A673 (cell line): Measurements from ENCODE around the gene FXYD3. TPM values are rescaled to one million over a fixed set of nuclear protein-coding genes. Genes with fewer than 3 reads are reported as not detected.

Experiments used
- BruUV-seq: library from RNA; stranded (reverse); fragments of 400-500 nt; replicated peaks from 2 replicates; lab custom pipeline; 2021; lab: Mats Ljungman, UMichigan
- CTCF ChIA-PET: fragments of 300-600 bp; sonication (Branson Sonifier 250); formaldehyde crosslinking; loops from one replicate; lab custom pipeline; 2022; ENCODE audit warnings: antibody characterized with exemption; lab: Charles Lee
- POLR2A ChIA-PET: fragments of 300-600 bp; sonication (Branson Sonifier 250); formaldehyde crosslinking; loops from one replicate; lab custom pipeline; 2022; ENCODE audit warnings: antibody characterized with exemption; ENCODE audit not compliant: low non-redundant PET; lab: Charles Lee
- DNase-seq: peaks from one replicate; pipeline ENCODE4 v3.0.0-alpha.2; 2015; ENCODE audit warnings: low spot score
- H3K27ac ChIP-seq: fragments of 200-600 bp; sonication (generic); 2 replicates; pipeline ENCODE4 v1.5.1; 2016; ENCODE audit warnings: mixed run types, low read depth, mild to moderate bottlenecking, mixed read lengths, antibody characterized with exemption, low read length; ENCODE audit not compliant: poor library complexity, severe bottlenecking
- H3K27me3 ChIP-seq: fragments of 200-600 bp; sonication (generic); replicated peaks from 2 replicates; pipeline ENCODE4 v1.6.1; 2017; ENCODE audit warnings: mixed run types, low read depth, mild to moderate bottlenecking, mixed read lengths, antibody characterized with exemption, low read length; ENCODE audit not compliant: insufficient read depth, poor library complexity
- H3K36me3 ChIP-seq: fragments of 200-600 bp; sonication (generic); 2 replicates; pipeline ENCODE4 v1.6.1; 2016; ENCODE audit warnings: mixed run types, mild to moderate bottlenecking, mixed read lengths, antibody characterized with exemption, low read length; ENCODE audit not compliant: insufficient read depth, poor library complexity, severe bottlenecking
- H3K4me1 ChIP-seq: fragments of 200-600 bp; sonication (generic); 2 replicates; pipeline ENCODE4 v1.6.1; 2017; ENCODE audit warnings: mixed run types, mild to moderate bottlenecking, mixed read lengths, antibody characterized with exemption, low read length; ENCODE audit not compliant: insufficient read depth, poor library complexity, severe bottlenecking
- H3K4me3 ChIP-seq: fragments of 200-600 bp; sonication (generic); 2 replicates; pipeline ENCODE4 v1.5.1; 2016; ENCODE audit warnings: low read depth, mixed run types, mild to moderate bottlenecking, mixed read lengths, low read length; ENCODE audit not compliant: poor library complexity, severe bottlenecking
- H3K9me3 ChIP-seq: fragments of 200-600 bp; sonication (generic); 2 replicates; pipeline ENCODE4 v1.6.1; 2016; ENCODE audit warnings: mixed run types, low read depth, mild to moderate bottlenecking, mixed read lengths, antibody characterized with exemption, low read length; ENCODE audit not compliant: poor library complexity, severe bottlenecking
- EZH2 ChIP-seq: fragments of 200-600 bp; sonication (generic); IDR thresholded peaks from 2 replicates; pipeline ENCODE4 v1.6.1; 2017; ENCODE audit warnings: borderline replicate concordance, low read depth, mild to moderate bottlenecking, mixed read lengths, antibody characterized with exemption, low read length; ENCODE audit not compliant: poor library complexity, severe bottlenecking
- intact Hi-C: fragments of 100-400 bp; cut with micrococcal nuclease; formaldehyde crosslinking; loops from one replicate; pipeline ENCODE4 v1.10.0; 2022; ENCODE audit not compliant: unreplicated experiment
- total RNA-seq: library from RNA; stranded (reverse); gene quantifications from 2 replicates; pipeline ENCODE4 v1.2.3, GENCODE V29; 2021
- TF ChIP-seq, protein P1 (sequence below): fragments of 300-800, 200-600 bp; sonication (generic); conservative IDR thresholded peaks from 2 replicates; pipeline ENCODE4 v1.5.1; 2017; ENCODE audit warnings: low read depth, mild to moderate bottlenecking, antibody characterized with exemption, low read length, moderate library complexity, mixed read lengths

Gene FXYD3
- total RNA-seq, 1 experiment from 2014 or later, result not detected

GRCh38 chr19:35073516-35073915 lies 42.1 kb upstream of the FXYD3 start:
- CTCF ChIA-PET, result no interaction called here
- no TSS peak for BruUV-seq

GRCh38 chr19:35073941-35074340 lies 41.7 kb upstream of the FXYD3 start:
- no peak overlapping the region for H3K4me3 ChIP-seq
- no peaks in the 10 kb centered on the region for H3K4me1 ChIP-seq
- no peak for DNase-seq
- BruUV-seq, result no TSS peak
- intact Hi-C loops, result no loop called here
- no peak for TF ChIP-seq EZH2
- TF ChIP-seq, protein P1, sequence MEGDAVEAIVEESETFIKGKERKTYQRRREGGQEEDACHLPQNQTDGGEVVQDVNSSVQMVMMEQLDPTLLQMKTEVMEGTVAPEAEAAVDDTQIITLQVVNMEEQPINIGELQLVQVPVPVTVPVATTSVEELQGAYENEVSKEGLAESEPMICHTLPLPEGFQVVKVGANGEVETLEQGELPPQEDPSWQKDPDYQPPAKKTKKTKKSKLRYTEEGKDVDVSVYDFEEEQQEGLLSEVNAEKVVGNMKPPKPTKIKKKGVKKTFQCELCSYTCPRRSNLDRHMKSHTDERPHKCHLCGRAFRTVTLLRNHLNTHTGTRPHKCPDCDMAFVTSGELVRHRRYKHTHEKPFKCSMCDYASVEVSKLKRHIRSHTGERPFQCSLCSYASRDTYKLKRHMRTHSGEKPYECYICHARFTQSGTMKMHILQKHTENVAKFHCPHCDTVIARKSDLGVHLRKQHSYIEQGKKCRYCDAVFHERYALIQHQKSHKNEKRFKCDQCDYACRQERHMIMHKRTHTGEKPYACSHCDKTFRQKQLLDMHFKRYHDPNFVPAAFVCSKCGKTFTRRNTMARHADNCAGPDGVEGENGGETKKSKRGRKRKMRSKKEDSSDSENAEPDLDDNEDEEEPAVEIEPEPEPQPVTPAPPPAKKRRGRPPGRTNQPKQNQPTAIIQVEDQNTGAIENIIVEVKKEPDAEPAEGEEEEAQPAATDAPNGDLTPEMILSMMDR, result no peak
- ChIA-PET POLR2A (no interaction called here), CTCF (no interaction called here)
- peaks cover 4% of the 10 kb centered on the region for H3K9me3 ChIP-seq
- H3K36me3 ChIP-seq, result no peaks in the 10 kb centered on the region
- no peaks in the 10 kb centered on the region for H3K27me3 ChIP-seq
- H3K27ac ChIP-seq, result no peak overlapping the region

More at GRCh38 chr19:35073516-35073915, 42.1 kb upstream of the FXYD3 start:
- DNase-seq, result no peak
- intact Hi-C loops, result no loop called here
- POLR2A ChIA-PET, result no interaction called here
- Histone ChIP-seq H3K27ac (no peak overlapping the region), H3K9me3 (peaks cover 4% of the 10 kb centered on the region), H3K4me3 (no peak overlapping the region), H3K27me3 (no peaks in the 10 kb centered on the region), H3K4me1 (no peaks in the 10 kb centered on the region), H3K36me3 (no peaks in the 10 kb centered on the region)
- TF ChIP-seq, protein P1, result no peak
- no peak for TF ChIP-seq EZH2

DNA sequence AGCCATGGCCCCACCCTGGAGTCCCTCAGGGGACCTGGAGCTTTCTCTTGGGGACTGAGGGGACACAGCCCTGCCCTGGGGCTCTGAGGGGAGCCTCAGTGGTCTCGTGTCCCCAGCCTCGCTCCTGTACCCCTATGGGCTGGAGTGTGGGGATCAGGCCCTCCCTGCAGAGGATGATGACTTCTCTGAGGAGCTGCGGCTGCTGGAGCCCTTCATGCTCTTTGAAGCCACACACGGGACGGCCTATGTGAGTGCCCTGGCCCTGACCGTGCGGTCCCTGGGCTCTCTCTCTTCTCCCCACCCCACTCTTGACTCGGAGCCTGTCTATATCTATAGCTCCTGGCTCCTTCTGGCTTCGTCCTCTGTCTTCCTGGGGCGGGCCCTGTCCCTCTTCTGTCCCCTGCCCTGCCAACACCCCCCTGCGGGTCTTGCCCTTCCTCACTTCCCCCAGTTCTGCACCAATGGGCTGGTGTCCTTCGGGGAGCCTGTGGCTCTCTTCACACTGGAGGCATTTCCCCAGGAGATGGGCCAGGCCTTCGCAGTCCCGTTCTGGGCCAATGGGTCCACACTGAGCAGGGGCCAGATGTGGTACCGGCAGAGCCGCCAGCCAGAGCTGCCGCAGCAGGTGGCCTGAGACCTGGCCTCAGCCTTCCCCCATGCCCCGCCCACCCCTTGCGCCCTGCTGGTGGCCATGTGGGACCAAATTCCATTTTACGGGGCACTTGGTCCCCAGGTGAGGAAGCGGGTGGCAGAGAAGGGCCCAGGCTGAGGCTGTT lies 41.0 kb upstream of the FXYD3 start:
- DNase-seq, result no peak
- BruUV-seq, result no TSS peak
- H3K4me3 ChIP-seq, result no peak overlapping the region
- TF ChIP-seq, protein P1, result no peak
- no peak for TF ChIP-seq EZH2
- ChIA-PET CTCF (no interaction called here), POLR2A (no interaction called here)
- no peaks in the 10 kb centered on the region for H3K27me3 ChIP-seq
- intact Hi-C loops, result no loop called here
- H3K4me1 ChIP-seq, result no peaks in the 10 kb centered on the region
- no peaks in the 10 kb centered on the region for H3K36me3 ChIP-seq
- peaks cover 4% of the 10 kb centered on the region for H3K9me3 ChIP-seq
- no peak overlapping the region for H3K27ac ChIP-seq
